GM21619 (cell line): ENCODE measurements around the gene SPEF1.
A peak's percentile ranks its signal among the peaks of the same experiment; 100 is the strongest.

Experiments
- ATAC-seq: cut with Tn5 transposase; IDR thresholded peaks from one replicate; pipeline ENCODE4 v1.9.1; 2021; ENCODE audit not compliant: unreplicated experiment

Gene SPEF1

GRCh38 chr20:3767427-3768341, 13.6 kb downstream of the SPEF1 start, which contains the start of gene ADISSP:
Gene ADISSP, minus strand, starts transcription at chr20:3767753. Its CDS starts 7,653 bp downstream, at chr20:3760100.
- peak; percentile 92 for ATAC-seq

GRCh38 chr20:3767110-3767426, 14.2 kb downstream of the SPEF1 start:
- peak; percentile 10 for ATAC-seq

GRCh38 chr20:3766422-3767109, 14.7 kb downstream of the SPEF1 start:
- no peak for ATAC-seq

- no peak for ATAC-seq
Observed at GRCh38 chr20:3765171-3765882, 15.9 kb downstream of the SPEF1 start.

- ATAC-seq: no peak
Observed at GRCh38 chr20:3764659-3765058, 16.6 kb downstream of the SPEF1 start.

- ATAC-seq: no peak
Observed at GRCh38 chr20:3763671-3764601, 17.3 kb downstream of the SPEF1 start.

GRCh38 chr20:3760655-3761348, 20.4 kb downstream of the SPEF1 start:
- ATAC-seq: no peak

GRCh38 chr20:3759884-3760283, 21.4 kb downstream of the SPEF1 start:
- ATAC-seq: no peak

- ATAC-seq: no peak
Observed at GRCh38 chr20:3759316-3759823, 21.9 kb downstream of the SPEF1 start.

- ATAC-seq: no peak
Observed at GRCh38 chr20:3758566-3758965, 22.7 kb downstream of the SPEF1 start.

GRCh38 chr20:3757268-3757667, 24.0 kb downstream of the SPEF1 start:
- no peak for ATAC-seq

- no peak for ATAC-seq
Observed at GRCh38 chr20:3755814-3756480, 25.3 kb downstream of the SPEF1 start.

- no peak for ATAC-seq
Observed at GRCh38 chr20:3755269-3755668, 26.0 kb downstream of the SPEF1 start.

GRCh38 chr20:3754276-3754630, 27.0 kb downstream of the SPEF1 start:
- no peak for ATAC-seq

GRCh38 chr20:3753501-3754275, 27.6 kb downstream of the SPEF1 start:
- ATAC-seq: no peak

- peak; percentile 55 for ATAC-seq
Observed at GRCh38 chr20:3753098-3753497, 28.1 kb downstream of the SPEF1 start.

GRCh38 chr20:3752386-3752759, 28.9 kb downstream of the SPEF1 start:
- ATAC-seq: no peak

GRCh38 chr20:3751675-3752385, 29.4 kb downstream of the SPEF1 start:
- ATAC-seq: no peak
